NT2/D1 (cell line): ENCODE measurements around the gene KREMEN1.

ENCODE experiments used
- DNase-seq: peaks from one replicate; pipeline ENCODE4 v3.0.0-alpha.2; 2011; ENCODE audit warnings: low read depth, low spot score
- H3K27me3 ChIP-seq: 2 replicates; pipeline ENCODE4 v1.6.0; 2011; ENCODE audit warnings: mild to moderate bottlenecking; ENCODE audit not compliant: insufficient read length, insufficient read depth
- H3K36me3 ChIP-seq: 2 replicates; pipeline ENCODE4 v1.6.1; 2011; ENCODE audit warnings: mild to moderate bottlenecking, low read length, mixed read lengths; ENCODE audit not compliant: insufficient read depth, insufficient read length
- H3K4me1 ChIP-seq: 2 replicates; pipeline ENCODE4 v1.5.1; 2011; ENCODE audit not compliant: insufficient read depth, insufficient read length
- H3K4me3 ChIP-seq: 2 replicates; pipeline ENCODE4 v1.5.1; 2011; ENCODE audit warnings: low read depth; ENCODE audit not compliant: insufficient read length
- H3K9ac ChIP-seq: 2 replicates; pipeline ENCODE4 v1.6.0; 2011; ENCODE audit warnings: low read depth; ENCODE audit not compliant: insufficient read length
- H3K9me3 ChIP-seq: 2 replicates; pipeline ENCODE4 v1.5.1; 2011; ENCODE audit warnings: mild to moderate bottlenecking, low read length; ENCODE audit not compliant: insufficient read depth
- SUZ12 ChIP-seq: IDR thresholded peaks from 2 replicates; pipeline ENCODE4 v1.6.1; 2011; ENCODE audit not compliant: insufficient read length, insufficient read depth; ENCODE audit errors: extremely low read depth
- YY1 ChIP-seq: IDR thresholded peaks from 2 replicates; pipeline ENCODE4 v1.6.1; 2011; ENCODE audit not compliant: insufficient read length, insufficient read depth
- ZNF274 ChIP-seq: IDR thresholded peaks from 2 replicates; pipeline ENCODE4 v1.6.1; 2011; ENCODE audit warnings: mild to moderate bottlenecking, low read depth, low read length

The KREMEN1 gene

DNA sequence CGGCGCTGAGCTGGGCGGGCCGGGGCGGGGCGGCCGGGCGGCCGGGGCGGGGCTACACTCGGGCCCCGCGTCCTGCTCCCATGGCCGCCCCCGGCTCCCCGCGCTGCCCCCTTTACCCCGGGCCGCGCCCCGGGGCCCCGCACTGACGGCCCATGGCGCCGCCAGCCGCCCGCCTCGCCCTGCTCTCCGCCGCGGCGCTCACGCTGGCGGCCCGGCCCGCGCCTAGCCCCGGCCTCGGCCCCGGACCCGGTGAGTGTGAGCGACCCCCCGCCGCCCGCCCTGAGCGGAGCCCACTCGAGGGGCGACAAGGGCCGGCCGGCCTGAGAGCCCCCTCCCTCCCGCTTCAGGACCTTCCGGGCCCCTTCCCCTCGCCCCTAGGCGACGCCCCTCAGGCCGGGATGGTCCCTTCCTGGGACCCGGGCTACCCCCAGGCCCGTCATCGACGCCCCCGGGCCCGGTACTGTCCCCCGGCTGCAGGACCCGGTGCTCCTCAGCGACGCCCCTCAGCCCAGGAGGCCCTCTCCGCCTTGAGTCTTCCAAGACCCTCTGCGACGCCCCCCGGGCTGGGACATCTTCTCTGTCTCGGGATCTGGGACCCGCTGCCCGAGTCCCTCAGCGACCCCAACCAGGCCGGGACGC lies at the start of gene KREMEN1:
TSS of gene KREMEN1 (plus strand) at position 57 of the 639 bp plus-strand sequence. CDS start at position 153, 96 bp downstream.
- no peak for DNase-seq
- Histone ChIP-seq H3K27me3 (peaks cover 51% of the 10 kb centered on the region), H3K36me3 (no peaks in the 10 kb centered on the region), H3K4me1 (peaks cover 3% of the 10 kb centered on the region), H3K4me3 (peak within 1 kb of the TSS; percentile 54), H3K9me3 (no peaks in the 10 kb centered on the region), H3K9ac (peak within 1 kb of the TSS; percentile 67)
- TF ChIP-seq SUZ12 = no peak
- TF ChIP-seq ZNF274 = no peak
- TF ChIP-seq YY1 = no peak

DNA sequence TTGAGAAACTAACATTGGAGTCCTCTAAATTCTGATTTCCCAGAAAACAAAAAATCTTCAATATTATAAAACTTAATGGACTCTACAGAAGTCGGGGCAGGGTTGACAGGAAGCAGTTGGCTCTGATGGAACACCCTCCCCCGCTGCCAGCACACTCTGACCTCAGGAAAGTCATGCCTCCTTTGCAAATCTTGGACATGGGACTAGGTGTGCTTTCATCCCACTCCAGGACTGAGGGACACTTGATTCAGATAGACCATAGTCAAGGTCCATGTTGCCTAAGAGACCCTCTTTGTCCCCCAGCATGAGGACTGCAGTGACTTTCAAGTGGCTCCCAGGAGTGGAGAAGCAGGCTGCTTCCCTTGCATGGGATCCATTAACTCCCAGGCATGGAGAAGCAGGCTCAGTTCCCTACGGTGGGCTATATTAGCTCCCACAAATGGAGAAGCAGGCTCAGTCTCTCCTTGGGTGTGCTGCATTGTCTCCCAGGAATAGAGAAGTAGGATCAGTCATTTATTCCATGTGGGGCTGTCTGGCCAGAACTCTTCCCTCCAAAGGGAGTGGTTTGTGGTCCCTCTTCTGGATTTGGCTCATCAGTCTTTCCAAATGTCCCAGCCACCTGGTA lies 49.6 kb upstream of the KREMEN1 start:
- H3K36me3 ChIP-seq = peaks cover 12% of the 10 kb centered on the region
- no peak for DNase-seq

DNA sequence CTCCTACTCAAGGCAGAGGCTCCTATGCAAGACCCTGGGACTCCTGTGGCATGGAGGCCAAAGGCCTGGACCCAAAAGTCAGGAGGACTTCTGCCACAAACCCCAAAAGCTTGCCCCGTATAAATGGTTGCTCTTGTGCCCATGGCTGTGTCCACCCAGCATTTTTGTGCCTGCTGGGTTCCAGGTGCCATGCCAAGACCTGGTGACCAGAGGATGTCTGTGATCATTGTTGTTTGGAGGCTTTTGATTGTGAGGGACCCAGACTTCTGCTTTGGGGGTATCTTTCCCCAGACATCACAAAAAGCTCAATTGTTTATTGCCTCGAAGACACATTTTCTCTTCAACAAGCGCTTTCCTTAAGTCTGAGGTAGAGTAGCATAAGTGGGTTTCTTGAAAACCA lies 46.3 kb upstream of the KREMEN1 start:
- peaks cover 2% of the 10 kb centered on the region for H3K4me1 ChIP-seq
- peaks cover 12% of the 10 kb centered on the region for H3K36me3 ChIP-seq
- H3K9ac ChIP-seq = no peak overlapping the region
- DNase-seq = no peak
- H3K9me3 ChIP-seq = no peaks in the 10 kb centered on the region
- H3K4me3 ChIP-seq = no peak overlapping the region
- H3K27me3 ChIP-seq = no peaks in the 10 kb centered on the region
- TF ChIP-seq YY1 (no peak), ZNF274 (no peak), SUZ12 (no peak)

More for the DNA sequence above, 49.6 kb upstream of the KREMEN1 start:
- no peak overlapping the region for H3K9ac ChIP-seq
- no peak overlapping the region for H3K4me3 ChIP-seq
- H3K27me3 ChIP-seq = no peaks in the 10 kb centered on the region
- no peaks in the 10 kb centered on the region for H3K4me1 ChIP-seq
- no peak for TF ChIP-seq ZNF274
- TF ChIP-seq SUZ12 = no peak
- no peak for TF ChIP-seq YY1
- no peaks in the 10 kb centered on the region; the same call in 1 of the 2 replicates for H3K9me3 ChIP-seq

DNA sequence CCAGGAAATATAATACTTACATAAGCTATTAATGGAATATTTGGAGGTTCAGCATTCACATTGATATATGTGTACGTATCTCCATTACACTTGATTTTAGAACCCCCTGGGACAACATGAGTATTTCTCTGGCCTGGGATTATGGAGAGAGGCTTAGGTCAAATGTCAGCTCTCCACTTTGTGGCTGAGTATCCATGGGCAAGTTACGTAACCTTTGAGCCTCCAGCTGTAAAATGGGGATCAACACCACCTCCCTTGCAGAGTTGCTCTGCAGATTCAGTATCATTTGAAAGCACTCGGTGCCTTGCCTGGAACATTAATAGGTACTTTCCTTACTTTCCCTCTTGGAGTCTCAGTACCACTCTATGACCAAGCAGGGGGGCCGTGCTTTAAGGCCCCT lies 44.4 kb upstream of the KREMEN1 start:
- H3K4me3 ChIP-seq = no peak overlapping the region
- TF ChIP-seq SUZ12 (no peak), YY1 (no peak), ZNF274 (no peak)
- no peaks in the 10 kb centered on the region for H3K27me3 ChIP-seq
- H3K9ac ChIP-seq = no peak overlapping the region
- no peaks in the 10 kb centered on the region for H3K9me3 ChIP-seq
- peaks cover 9% of the 10 kb centered on the region for H3K4me1 ChIP-seq
- DNase-seq = no peak
- peaks cover 12% of the 10 kb centered on the region for H3K36me3 ChIP-seq

DNA sequence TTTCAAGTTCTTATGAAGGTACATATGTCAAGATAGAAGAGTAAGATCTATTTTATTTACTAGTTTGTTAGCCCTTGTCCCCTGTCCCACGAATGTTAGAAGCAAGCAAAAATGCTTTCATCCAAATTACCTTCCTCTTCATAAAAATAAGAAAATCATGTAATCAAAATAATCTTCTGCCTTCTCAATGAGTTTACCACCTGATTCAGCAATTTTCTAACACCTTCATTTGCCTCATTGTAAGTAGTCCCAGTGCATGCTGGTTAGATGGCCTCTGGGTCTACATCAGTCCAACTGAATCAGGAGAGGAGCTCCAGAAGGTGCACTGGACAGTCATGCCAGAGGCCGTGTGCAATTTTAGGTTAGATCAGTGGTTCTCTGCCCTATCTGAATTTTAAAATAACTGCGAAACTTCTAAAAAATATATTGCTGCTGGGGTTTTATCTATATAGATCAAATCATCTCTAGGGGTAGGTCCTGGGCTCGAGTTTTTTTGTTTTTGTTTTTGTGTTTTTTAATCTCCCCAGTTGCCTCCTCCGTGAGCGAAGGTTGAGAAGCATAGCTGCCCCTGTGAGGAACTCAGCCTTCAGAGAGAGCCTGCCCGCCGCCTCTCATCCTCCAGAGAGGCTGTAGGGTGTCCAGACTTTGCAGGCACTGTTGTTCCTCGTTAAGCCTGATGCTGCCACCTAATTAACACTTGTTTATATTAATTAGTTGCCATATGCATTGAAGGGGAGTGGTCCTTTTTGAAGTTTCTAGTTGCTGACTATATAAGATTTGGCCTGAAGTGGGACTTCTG lies 43.4 kb upstream of the KREMEN1 start:
- no peak for DNase-seq
- Histone ChIP-seq H3K9me3 (no peaks in the 10 kb centered on the region), H3K36me3 (peaks cover 12% of the 10 kb centered on the region), H3K9ac (no peak overlapping the region), H3K4me3 (no peak overlapping the region), H3K4me1 (peaks cover 9% of the 10 kb centered on the region), H3K27me3 (no peaks in the 10 kb centered on the region)
- TF ChIP-seq SUZ12 (no peak), ZNF274 (no peak), YY1 (no peak)

GRCh38 chr22:29030016-29030617 lies 42.7 kb upstream of the KREMEN1 start:
- Histone ChIP-seq H3K4me1 (peaks cover 9% of the 10 kb centered on the region), H3K9ac (peak overlapping the region; percentile 47), H3K27me3 (no peaks in the 10 kb centered on the region), H3K9me3 (no peaks in the 10 kb centered on the region), H3K36me3 (peaks cover 12% of the 10 kb centered on the region), H3K4me3 (peak overlapping the region; percentile 23)
- no peak for TF ChIP-seq YY1
- no peak for TF ChIP-seq SUZ12
- no peak for TF ChIP-seq ZNF274
- DNase-seq = no peak

GRCh38 chr22:29030618-29031226 lies 42.1 kb upstream of the KREMEN1 start:
- Histone ChIP-seq H3K9ac (peak overlapping the region; percentile 47), H3K4me3 (peak overlapping the region; percentile 23), H3K4me1 (peaks cover 9% of the 10 kb centered on the region), H3K9me3 (no peaks in the 10 kb centered on the region), H3K36me3 (peaks cover 12% of the 10 kb centered on the region), H3K27me3 (no peaks in the 10 kb centered on the region)
- TF ChIP-seq ZNF274 (no peak), YY1 (no peak), SUZ12 (no peak)
- peak; percentile 43 for DNase-seq
